Measurements from ENCODE around the gene C3orf20. TPM values are rescaled to one million over a fixed set of nuclear protein-coding genes. Genes with fewer than 3 reads are reported as not detected.

Gene C3orf20
- total RNA-seq, 1 donor from 2014 or later: 0.52 TPM

DNA sequence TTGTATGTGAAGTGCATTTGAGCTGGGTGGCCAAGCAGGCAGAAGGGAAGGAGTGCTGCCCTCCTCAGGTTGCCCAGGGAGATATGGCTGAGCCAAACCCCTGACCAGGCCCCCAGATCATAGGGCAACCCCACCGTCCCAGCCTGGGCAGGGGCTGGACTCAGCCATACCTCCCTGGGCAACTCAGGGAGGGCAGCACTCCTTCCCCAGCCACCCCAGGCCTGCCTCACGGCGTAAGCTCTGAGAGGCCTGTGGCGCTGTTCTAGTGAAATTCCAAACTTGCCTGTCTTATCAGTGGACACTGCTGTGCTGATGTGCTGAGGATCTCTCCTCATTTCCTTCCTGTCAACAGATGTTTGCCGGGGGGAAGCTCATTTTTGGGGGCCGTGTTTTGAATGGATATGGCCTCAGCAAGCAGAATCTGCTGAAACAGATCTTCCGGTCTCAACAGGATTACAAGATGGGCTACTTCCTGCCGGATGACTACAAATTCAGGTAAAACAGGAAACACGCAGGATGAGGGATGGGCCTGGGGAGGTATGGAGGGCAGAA is 86.3 kb downstream of the C3orf20 start:
- H3K9ac ChIP-seq (ENCODE audit: low read depth in 1 of 3, low read length in 3 of 3): no peak overlapping the region
- H3K27me3 ChIP-seq (ENCODE audit: control insufficient read depth in 3 of 3, insufficient read depth in 3 of 3, low read length in 3 of 3): peaks cover 0 to 5% (median 0%) of the 10 kb centered on the region in 3 donors
- H3K4me1 ChIP-seq (ENCODE audit: control insufficient read depth in 3 of 3, insufficient read depth in 3 of 3, low read length in 3 of 3): peaks cover 0 to 11% (median 4%) of the 10 kb centered on the region in 3 donors
- no peak overlapping the region for H3K4me3 ChIP-seq (ENCODE audit: low read length in 3 of 3)
- H3K36me3 ChIP-seq (ENCODE audit: control insufficient read depth in 3 of 3, insufficient read depth in 3 of 3, low read length in 3 of 3): no peaks in the 10 kb centered on the region
- peaks cover 0 to 2% (median 0%) of the 10 kb centered on the region in 3 donors for H3K9me3 ChIP-seq (ENCODE audit: control insufficient read depth in 3 of 3, low read length in 3 of 3)
- no peak overlapping the region for H3K27ac ChIP-seq (ENCODE audit: low read depth, low read length)

DNA sequence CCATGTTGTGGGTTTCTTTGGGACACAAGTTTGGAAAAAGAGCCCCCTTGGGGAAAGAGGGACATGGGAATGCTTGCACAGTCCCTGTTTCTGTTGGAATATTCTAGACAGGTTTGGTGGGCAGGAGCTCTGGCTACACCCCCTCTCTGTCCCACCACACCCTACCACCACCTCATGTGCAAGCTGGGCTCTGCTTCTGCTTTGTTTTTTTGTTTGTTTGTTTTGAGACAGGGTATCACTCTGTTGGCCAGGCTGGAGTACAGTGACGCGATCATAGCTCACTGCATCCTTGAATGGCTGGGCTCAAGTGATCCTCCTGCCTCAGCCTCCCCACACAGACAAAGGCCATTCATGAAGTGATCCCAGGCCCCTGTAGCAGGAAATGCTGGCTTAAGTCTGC is 86.9 kb downstream of the C3orf20 start:
- H3K36me3 ChIP-seq (ENCODE audit: control insufficient read depth in 3 of 3, insufficient read depth in 3 of 3, low read length in 3 of 3): no peaks in the 10 kb centered on the region
- peaks cover 0 to 11% (median 4%) of the 10 kb centered on the region in 3 donors for H3K4me1 ChIP-seq (ENCODE audit: control insufficient read depth in 3 of 3, insufficient read depth in 3 of 3, low read length in 3 of 3)
- H3K9ac ChIP-seq (ENCODE audit: low read depth in 1 of 3, low read length in 3 of 3): no peak overlapping the region
- H3K4me3 ChIP-seq (ENCODE audit: low read length in 3 of 3): no peak overlapping the region
- H3K9me3 ChIP-seq (ENCODE audit: control insufficient read depth in 3 of 3, low read length in 3 of 3): peaks cover 0 to 2% (median 0%) of the 10 kb centered on the region in 3 donors
- no peak overlapping the region for H3K27ac ChIP-seq (ENCODE audit: low read depth, low read length)
- H3K27me3 ChIP-seq (ENCODE audit: control insufficient read depth in 3 of 3, insufficient read depth in 3 of 3, low read length in 3 of 3): peaks cover 0 to 5% (median 0%) of the 10 kb centered on the region in 3 donors

DNA sequence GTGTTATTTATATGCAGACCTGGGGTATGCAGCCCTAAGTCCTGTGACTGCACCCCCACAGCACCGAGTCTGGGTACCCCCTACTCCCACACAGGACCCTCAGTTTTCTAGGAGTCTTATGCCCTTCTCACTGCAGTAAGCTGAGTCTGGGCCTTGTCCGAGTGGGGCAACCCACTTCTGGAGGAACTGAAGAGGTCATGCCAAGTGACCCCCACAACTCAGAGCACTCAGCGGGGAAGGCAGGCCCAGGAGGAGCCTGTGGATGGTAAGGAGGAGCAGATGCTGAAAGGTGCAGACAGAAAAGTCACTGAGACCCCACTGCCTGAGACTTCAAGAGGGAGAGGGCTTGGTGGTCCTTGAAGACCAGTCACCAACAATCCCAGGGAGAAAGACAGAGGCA is 87.8 kb downstream of the C3orf20 start:
- H3K9ac ChIP-seq (ENCODE audit: low read depth in 1 of 3, low read length in 3 of 3): no peak overlapping the region

DNA sequence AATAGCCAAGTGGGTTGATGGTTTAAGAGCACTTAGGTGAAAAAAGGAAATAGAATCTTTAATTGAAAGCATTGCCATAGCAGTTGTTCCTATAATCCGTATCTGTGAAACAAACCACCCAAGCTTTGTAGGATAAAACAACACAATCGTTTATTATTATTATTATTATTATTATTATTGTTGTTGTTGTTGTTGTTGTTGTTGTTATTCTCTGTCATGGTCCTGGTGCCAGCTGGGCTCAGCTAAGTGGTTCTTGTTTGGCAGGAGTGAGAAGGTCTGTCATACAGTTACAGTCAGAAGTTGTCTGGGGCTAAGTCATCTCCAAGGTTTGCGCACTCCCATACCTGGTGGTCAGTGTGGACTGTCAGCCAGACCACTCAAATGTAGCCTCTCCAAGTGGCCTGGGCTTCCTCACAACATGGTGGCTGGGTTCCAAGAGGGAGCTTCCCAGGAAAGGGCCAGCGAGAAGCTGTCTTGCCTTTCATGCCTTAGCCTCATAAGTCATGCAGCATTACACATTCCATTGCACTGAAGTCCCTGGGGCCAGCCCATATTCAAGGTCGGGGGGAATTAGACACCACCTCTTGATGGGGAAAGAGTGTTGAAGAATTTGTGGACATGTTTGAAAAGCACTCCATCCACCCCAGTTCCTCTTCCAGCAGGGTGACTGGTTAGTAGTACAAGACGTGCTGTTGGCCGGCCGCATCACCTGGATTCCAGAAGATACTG is 89.6 kb downstream of the C3orf20 start:
- H3K36me3 ChIP-seq (ENCODE audit: control insufficient read depth in 3 of 3, insufficient read depth in 3 of 3, low read length in 3 of 3): no peaks in the 10 kb centered on the region
- no peak overlapping the region for H3K4me3 ChIP-seq (ENCODE audit: low read length in 3 of 3)
- H3K9ac ChIP-seq (ENCODE audit: low read depth in 1 of 3, low read length in 3 of 3): no peak overlapping the region
- no peak overlapping the region for H3K27ac ChIP-seq (ENCODE audit: low read depth, low read length)
- peaks cover 0 to 5% (median 0%) of the 10 kb centered on the region in 3 donors for H3K27me3 ChIP-seq (ENCODE audit: control insufficient read depth in 3 of 3, insufficient read depth in 3 of 3, low read length in 3 of 3)
- no peaks in the 10 kb centered on the region for H3K4me1 ChIP-seq (ENCODE audit: control insufficient read depth in 3 of 3, insufficient read depth in 3 of 3, low read length in 3 of 3)
- peaks cover 0 to 2% (median 0%) of the 10 kb centered on the region in 3 donors for H3K9me3 ChIP-seq (ENCODE audit: control insufficient read depth in 3 of 3, low read length in 3 of 3)

More for the DNA sequence above, 87.8 kb downstream of the C3orf20 start:
- H3K36me3 ChIP-seq (ENCODE audit: control insufficient read depth in 3 of 3, insufficient read depth in 3 of 3, low read length in 3 of 3): no peaks in the 10 kb centered on the region
- H3K4me3 ChIP-seq (ENCODE audit: low read length in 3 of 3): no peak overlapping the region
- peaks cover 0 to 2% (median 0%) of the 10 kb centered on the region in 3 donors for H3K9me3 ChIP-seq (ENCODE audit: control insufficient read depth in 3 of 3, low read length in 3 of 3)
- H3K27me3 ChIP-seq (ENCODE audit: control insufficient read depth in 3 of 3, insufficient read depth in 3 of 3, low read length in 3 of 3): peaks cover 0 to 5% (median 0%) of the 10 kb centered on the region in 3 donors
- peaks cover 0 to 11% (median 4%) of the 10 kb centered on the region in 3 donors for H3K4me1 ChIP-seq (ENCODE audit: control insufficient read depth in 3 of 3, insufficient read depth in 3 of 3, low read length in 3 of 3)
- no peak overlapping the region for H3K27ac ChIP-seq (ENCODE audit: low read depth, low read length)

DNA sequence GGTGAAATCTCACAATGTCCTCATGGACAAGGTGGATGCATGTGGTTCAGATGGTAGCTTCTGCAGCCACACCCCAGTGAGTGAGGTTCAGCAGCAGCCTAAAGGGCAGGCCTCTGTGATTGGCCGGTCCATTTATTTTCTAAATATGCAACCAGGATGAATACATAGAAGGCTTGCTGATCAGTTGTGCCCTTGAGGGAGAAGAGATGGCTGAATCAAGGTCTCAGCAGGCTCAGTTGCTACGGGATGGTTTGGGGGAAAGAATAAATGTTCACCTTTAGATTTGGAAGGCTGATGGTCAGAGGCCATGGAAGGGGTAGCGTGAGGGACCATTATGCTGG is 90.1 kb downstream of the C3orf20 start:
- Histone ChIP-seq H3K27ac (ENCODE audit: low read depth, low read length) (no peak overlapping the region), H3K9ac (ENCODE audit: low read depth in 1 of 3, low read length in 3 of 3) (no peak overlapping the region), H3K27me3 (ENCODE audit: control insufficient read depth in 3 of 3, insufficient read depth in 3 of 3, low read length in 3 of 3) (peaks cover 0 to 5% (median 0%) of the 10 kb centered on the region in 3 donors), H3K36me3 (ENCODE audit: control insufficient read depth in 3 of 3, insufficient read depth in 3 of 3, low read length in 3 of 3) (no peaks in the 10 kb centered on the region), H3K9me3 (ENCODE audit: control insufficient read depth in 3 of 3, low read length in 3 of 3) (peaks cover 0 to 2% (median 0%) of the 10 kb centered on the region in 3 donors), H3K4me3 (ENCODE audit: low read length in 3 of 3) (no peak overlapping the region), H3K4me1 (ENCODE audit: control insufficient read depth in 3 of 3, insufficient read depth in 3 of 3, low read length in 3 of 3) (no peaks in the 10 kb centered on the region)

DNA sequence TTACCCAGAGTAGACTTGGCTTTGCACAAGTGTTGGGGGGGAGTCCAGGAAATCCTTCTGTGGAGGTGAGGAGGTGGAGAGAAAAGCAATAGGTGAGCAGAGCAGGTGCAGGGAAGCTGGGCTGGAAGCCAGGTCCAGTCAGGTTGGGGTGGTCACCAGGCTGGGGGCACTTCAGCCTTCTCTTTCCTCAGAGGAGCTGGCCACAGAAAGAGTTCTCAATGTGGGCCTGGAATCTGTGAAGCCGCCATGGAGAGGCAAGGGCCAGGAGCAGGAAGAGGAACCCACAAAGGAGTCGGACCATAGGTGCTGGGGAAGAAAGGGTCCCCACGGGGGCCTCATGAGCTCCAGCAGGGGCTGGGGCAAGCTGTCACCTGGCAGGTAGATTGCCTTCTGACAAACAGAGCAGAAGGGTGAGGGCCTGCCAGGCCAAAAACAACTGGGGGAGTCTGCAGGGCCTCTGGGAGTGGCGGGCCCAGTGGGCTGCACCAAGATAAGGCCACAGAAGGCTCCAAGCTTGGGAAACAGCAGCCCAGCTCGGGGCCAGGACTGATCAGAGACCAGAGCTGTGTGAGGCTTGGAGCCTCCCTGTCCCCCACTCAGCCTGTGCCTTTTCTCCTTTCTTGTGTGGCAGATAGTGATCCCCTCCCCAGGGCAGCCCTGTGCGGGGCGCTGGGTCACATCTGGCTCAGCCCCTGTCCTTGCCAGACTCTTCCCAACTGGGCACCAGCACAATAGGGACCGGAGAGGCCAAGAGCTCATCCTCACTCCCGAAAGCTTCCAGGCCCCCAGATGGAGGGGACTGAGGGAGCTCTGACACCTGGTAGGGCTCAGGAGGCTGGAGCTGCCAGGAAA is 90.9 kb downstream of the C3orf20 start:
- Histone ChIP-seq H3K36me3 (ENCODE audit: control insufficient read depth in 3 of 3, insufficient read depth in 3 of 3, low read length in 3 of 3) (no peaks in the 10 kb centered on the region), H3K9ac (ENCODE audit: low read depth in 1 of 3, low read length in 3 of 3) (no peak overlapping the region), H3K4me1 (ENCODE audit: control insufficient read depth in 3 of 3, insufficient read depth in 3 of 3, low read length in 3 of 3) (no peaks in the 10 kb centered on the region), H3K27me3 (ENCODE audit: control insufficient read depth in 3 of 3, insufficient read depth in 3 of 3, low read length in 3 of 3) (peaks cover 0 to 5% (median 0%) of the 10 kb centered on the region in 3 donors), H3K4me3 (ENCODE audit: low read length in 3 of 3) (no peak overlapping the region), H3K27ac (ENCODE audit: low read depth, low read length) (no peak overlapping the region), H3K9me3 (ENCODE audit: control insufficient read depth in 3 of 3, low read length in 3 of 3) (peaks cover 0 to 2% (median 0%) of the 10 kb centered on the region in 3 donors)

DNA sequence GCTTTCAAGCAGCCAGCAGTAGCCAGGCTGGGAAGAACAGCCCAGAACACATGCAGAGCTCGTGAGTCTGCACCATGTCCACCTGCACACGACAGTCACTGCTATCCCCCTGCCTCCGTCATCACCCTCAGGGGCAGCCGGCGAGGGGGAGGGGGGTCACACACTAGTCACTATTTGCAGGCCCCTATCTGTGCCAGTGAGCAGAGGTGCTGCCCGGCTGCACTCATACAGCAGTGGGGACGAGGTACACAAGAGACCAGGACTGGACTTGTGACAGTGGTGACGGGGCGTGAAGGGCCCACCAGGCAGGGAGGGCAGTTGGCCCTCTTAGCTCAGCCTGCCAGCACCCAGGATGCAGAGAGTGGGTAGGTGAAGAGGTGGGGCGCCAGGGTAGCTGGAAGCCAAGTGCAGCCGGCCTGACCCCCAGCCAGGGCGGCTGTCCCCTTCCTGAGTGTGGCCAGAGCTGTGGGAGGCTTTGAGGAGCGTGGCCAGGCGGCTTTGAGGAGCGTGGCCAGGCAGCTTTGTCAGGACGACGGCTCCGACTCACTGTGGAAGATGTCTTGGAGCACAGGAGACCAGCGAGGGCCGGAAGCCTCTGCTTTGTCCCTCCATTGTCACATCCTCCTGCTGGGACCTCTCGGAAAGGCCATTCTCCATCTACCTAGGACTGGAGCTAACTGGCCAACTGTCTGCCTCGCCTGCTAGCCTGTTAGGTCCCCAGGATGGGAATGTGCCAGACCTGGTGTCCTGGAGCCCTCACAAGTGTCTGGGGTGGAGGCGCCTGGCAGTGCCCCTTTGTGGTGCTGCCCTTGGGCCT is 91.7 kb downstream of the C3orf20 start:
- H3K27me3 ChIP-seq (ENCODE audit: control insufficient read depth in 3 of 3, insufficient read depth in 3 of 3, low read length in 3 of 3): peaks cover 0 to 5% (median 0%) of the 10 kb centered on the region in 3 donors
- no peaks in the 10 kb centered on the region for H3K4me1 ChIP-seq (ENCODE audit: control insufficient read depth in 3 of 3, insufficient read depth in 3 of 3, low read length in 3 of 3)

DNA sequence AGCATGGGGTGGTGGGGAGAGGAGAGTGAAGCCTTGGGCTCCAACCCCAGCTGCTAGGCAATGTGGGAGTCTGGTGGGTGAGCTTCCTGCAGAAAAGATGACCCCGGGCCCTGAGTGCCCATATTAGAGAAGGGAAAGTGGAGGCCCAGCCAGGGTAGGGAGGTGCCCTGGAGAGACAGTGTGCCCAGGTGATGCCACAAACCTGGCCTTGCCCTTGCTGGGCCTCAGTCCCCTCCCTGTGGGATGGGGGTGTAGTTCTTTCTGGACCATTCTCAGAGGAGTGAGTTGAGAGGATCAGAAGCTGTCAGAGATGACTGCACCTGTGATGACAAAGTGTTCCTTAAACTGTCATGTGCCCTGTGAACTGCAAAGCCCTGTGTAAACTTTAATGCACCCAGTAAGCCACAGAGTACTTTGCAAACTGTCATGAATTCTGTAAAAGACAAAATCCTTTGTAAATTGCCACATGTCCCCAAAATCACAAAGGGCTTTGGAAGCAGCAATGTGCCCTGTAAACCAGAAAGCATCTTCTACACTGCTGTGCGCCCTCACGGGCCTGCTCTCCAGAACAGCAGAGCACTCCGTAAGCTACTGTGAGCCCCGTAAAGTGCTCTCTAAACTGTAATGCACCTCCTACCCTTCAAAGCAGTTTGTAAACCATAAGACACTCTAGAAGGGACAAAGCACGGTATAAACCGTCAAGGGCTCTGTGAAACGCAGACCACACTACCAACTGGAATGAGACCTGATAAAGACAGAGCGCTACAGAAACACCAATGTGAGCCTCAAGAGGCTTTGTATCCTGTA is 92.5 kb downstream of the C3orf20 start:
- Histone ChIP-seq H3K27ac (ENCODE audit: low read depth, low read length) (no peak overlapping the region), H3K9me3 (ENCODE audit: control insufficient read depth in 3 of 3, low read length in 3 of 3) (peaks cover 0 to 2% (median 0%) of the 10 kb centered on the region in 3 donors), H3K36me3 (ENCODE audit: control insufficient read depth in 3 of 3, insufficient read depth in 3 of 3, low read length in 3 of 3) (no peaks in the 10 kb centered on the region), H3K27me3 (ENCODE audit: control insufficient read depth in 3 of 3, insufficient read depth in 3 of 3, low read length in 3 of 3) (peaks cover 0 to 5% (median 0%) of the 10 kb centered on the region in 3 donors), H3K9ac (ENCODE audit: low read depth in 1 of 3, low read length in 3 of 3) (no peak overlapping the region), H3K4me3 (ENCODE audit: low read length in 3 of 3) (no peak overlapping the region), H3K4me1 (ENCODE audit: control insufficient read depth in 3 of 3, insufficient read depth in 3 of 3, low read length in 3 of 3) (no peaks in the 10 kb centered on the region)

More for the DNA sequence above, 91.7 kb downstream of the C3orf20 start:
- Histone ChIP-seq H3K36me3 (ENCODE audit: control insufficient read depth in 3 of 3, insufficient read depth in 3 of 3, low read length in 3 of 3) (no peaks in the 10 kb centered on the region), H3K9ac (ENCODE audit: low read depth in 1 of 3, low read length in 3 of 3) (no peak overlapping the region), H3K27ac (ENCODE audit: low read depth, low read length) (no peak overlapping the region), H3K4me3 (ENCODE audit: low read length in 3 of 3) (no peak overlapping the region), H3K9me3 (ENCODE audit: control insufficient read depth in 3 of 3, low read length in 3 of 3) (peaks cover 0 to 2% (median 0%) of the 10 kb centered on the region in 3 donors)

All from skeletal muscle tissue (tissue), 4 donors.